HepG2 (cell line): Measurements from ENCODE around the gene VAPB. TPM values are rescaled to one million over a fixed set of nuclear protein-coding genes. Genes with fewer than 3 reads are reported as not detected.

Experiments
- ARID5B ChIP-seq: IDR thresholded peaks from 2 replicates; pipeline ENCODE4 v1.4.0; 2020; ENCODE audit warnings: mild to moderate bottlenecking, missing genetic modification reagents
- GATAD1 ChIP-seq: IDR thresholded peaks from 2 replicates; pipeline ENCODE4 v1.6.1; 2016; ENCODE audit warnings: missing genetic modification reagents, missing compliant biosample characterization
- HHEX ChIP-seq: IDR thresholded peaks from 2 replicates; pipeline ENCODE4 v1.6.1; 2016; ENCODE audit warnings: control low read depth
- HNRNPLL ChIP-seq: fragments of 200-400 bp; formaldehyde crosslinking; IDR thresholded peaks from 2 replicates; pipeline ENCODE4 v1.6.1; 2017; ENCODE audit warnings: mild to moderate bottlenecking, low read depth, low read length; ENCODE audit not compliant: poor library complexity, severe bottlenecking
- IKZF1 ChIP-seq: fragments of 450-650 bp; IDR thresholded peaks from 2 replicates; pipeline ENCODE4 v1.7.1; 2016
- NR2F6 ChIP-seq, 2 experiments: IDR thresholded peaks; 2 replicates each; pipeline ENCODE4 v1.6.1; 2016; ENCODE audit warnings: antibody characterized with exemption in 1 of 2, mild to moderate bottlenecking in 1 of 2
- RXRB ChIP-seq: IDR thresholded peaks from 2 replicates; pipeline ENCODE4 v1.6.1; 2016; ENCODE audit warnings: borderline replicate concordance, missing genetic modification reagents, missing compliant biosample characterization
- SNAI1 ChIP-seq: sonication (generic); formaldehyde crosslinking; IDR thresholded peaks from 2 replicates; pipeline ENCODE4 v1.5.0; 2020; ENCODE audit warnings: mild to moderate bottlenecking, missing genetic modification reagents, borderline replicate concordance
- SOX6 ChIP-seq, 2 experiments: fragments of 450-650 bp in 1 of 2; sonication (generic) in 1 of 2; formaldehyde crosslinking in 1 of 2; IDR thresholded peaks; 2 replicates each; pipeline versions ENCODE4 v1.4.0 to v1.6.1; 2017 to 2020; ENCODE audit warnings: antibody characterized with exemption in 1 of 2, mild to moderate bottlenecking in 1 of 2, missing genetic modification reagents in 1 of 2
- SRSF1 ChIP-seq: fragments of 200-400 bp; formaldehyde crosslinking; optimal IDR thresholded peaks from 2 replicates; pipeline ENCODE3; 2017; ENCODE audit warnings: mild to moderate bottlenecking, low read depth, low read length, moderate library complexity
- TRAFD1 ChIP-seq: sonication (generic); formaldehyde crosslinking; IDR thresholded peaks from 2 replicates; pipeline ENCODE4 v1.5.1; 2020; ENCODE audit warnings: missing genetic modification reagents, mild to moderate bottlenecking, borderline replicate concordance
- ZC3H13 ChIP-seq: sonication (generic); formaldehyde crosslinking; IDR thresholded peaks from 2 replicates; pipeline ENCODE4 v1.8.1; 2023; ENCODE audit warnings: mild to moderate bottlenecking, missing genetic modification reagents, moderate library complexity
- ZMYM4 ChIP-seq: sonication (generic); formaldehyde crosslinking; IDR thresholded peaks from 2 replicates; pipeline ENCODE4 v1.8.1; 2023; ENCODE audit warnings: mild to moderate bottlenecking, missing genetic modification reagents
- ZNF430 ChIP-seq: sonication (generic); formaldehyde crosslinking; IDR thresholded peaks from 2 replicates; pipeline ENCODE4 v1.9.0; 2021; ENCODE audit warnings: mild to moderate bottlenecking, missing genetic modification reagents
- ZNF605 ChIP-seq: sonication (generic); formaldehyde crosslinking; IDR thresholded peaks from 2 replicates; pipeline ENCODE4 v1.8.0; 2022; ENCODE audit warnings: mild to moderate bottlenecking, missing genetic modification reagents
- ZNF616 ChIP-seq: sonication (generic); formaldehyde crosslinking; IDR thresholded peaks from 2 replicates; pipeline ENCODE4 v1.5.0; 2020; ENCODE audit warnings: low read depth, mild to moderate bottlenecking, missing genetic modification reagents
- ZNF850 ChIP-seq: sonication (generic); formaldehyde crosslinking; conservative IDR thresholded peaks from 2 replicates; pipeline ENCODE4 v1.9.0; 2021; ENCODE audit warnings: mild to moderate bottlenecking, missing genetic modification reagents
- polyA plus RNA-seq, 8 experiments: library from polyadenylated mRNA; depleted of rRNA in 3 of 8; stranded (reverse) in 7 of 8; unstranded in 1 of 8; fragments of >200 nt; fragmentation: Illumina TruSeq in 4 of 8; extraction: Trizol in 4 of 8; gene quantifications; 2 replicates each; pipeline versions ENCODE4 v1.2.1 to v1.2.3, GENCODE V29; 2011 to 2016; ENCODE audit warnings: low read depth in 4 of 8, missing spikeins in 1 of 8, mixed read lengths in 1 of 8; ENCODE audit not compliant: insufficient read depth in 1 of 8
- total RNA-seq, 5 experiments: library from RNA; depleted of rRNA; stranded (reverse); fragments of >200 nt; fragmentation: Illumina TruSeq; extraction: Trizol; gene quantifications; 2 replicates each; pipeline ENCODE4 v1.2.3, GENCODE V29; 2016; ENCODE audit warnings: low read depth in 1 of 5
- TF ChIP-seq, protein P1 (sequence below): sonication (generic); formaldehyde crosslinking; IDR thresholded peaks from 2 replicates; pipeline ENCODE4 v1.5.1; 2020; ENCODE audit warnings: mild to moderate bottlenecking, missing genetic modification reagents, borderline replicate concordance
- TF ChIP-seq, protein P2 (sequence below): sonication (generic); formaldehyde crosslinking; IDR thresholded peaks from 2 replicates; pipeline ENCODE4 v1.5.0; 2020; ENCODE audit warnings: missing genetic modification reagents, mild to moderate bottlenecking, borderline replicate concordance

VAPB gene
- total and polyA plus RNA-seq, 2 of the 13 experiments (the other 11 are each of a cell fraction or from before 2014, with no cell fraction given): 18.6 to 48.5 TPM

DNA sequence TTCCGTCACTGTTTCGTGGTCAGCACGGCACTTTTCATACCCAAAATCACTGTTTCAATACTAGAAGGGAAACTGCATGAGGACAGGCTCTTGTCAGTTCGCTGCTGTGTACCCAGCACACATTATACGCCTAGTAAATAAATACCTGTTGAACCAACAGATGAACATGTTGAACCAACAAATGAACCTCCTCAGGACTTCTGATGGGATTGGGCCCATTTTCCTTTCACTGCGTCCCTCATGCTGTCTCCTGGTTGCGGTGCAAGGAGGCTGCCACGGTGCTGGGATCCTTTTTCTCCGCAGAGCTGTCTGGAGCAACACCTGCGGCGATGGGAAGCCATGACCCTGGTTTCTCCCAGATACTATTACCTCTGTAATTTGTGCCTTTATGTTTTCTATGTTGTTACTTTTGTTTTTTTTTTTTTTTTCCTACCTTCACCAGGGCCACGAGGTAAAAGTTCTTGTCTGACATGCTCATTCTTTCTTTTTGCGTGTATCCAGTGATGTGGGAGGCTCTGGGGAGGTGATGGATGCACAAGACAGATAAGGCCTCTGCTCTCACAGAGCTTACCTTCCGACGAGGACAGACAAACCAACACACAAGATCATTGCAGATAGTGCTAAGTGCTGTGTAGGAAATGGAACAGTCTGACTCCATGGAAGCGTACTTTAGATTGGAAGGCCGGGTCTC, 1.1 kb downstream of the VAPB start (continued):
- TF ChIP-seq, protein P1, sequence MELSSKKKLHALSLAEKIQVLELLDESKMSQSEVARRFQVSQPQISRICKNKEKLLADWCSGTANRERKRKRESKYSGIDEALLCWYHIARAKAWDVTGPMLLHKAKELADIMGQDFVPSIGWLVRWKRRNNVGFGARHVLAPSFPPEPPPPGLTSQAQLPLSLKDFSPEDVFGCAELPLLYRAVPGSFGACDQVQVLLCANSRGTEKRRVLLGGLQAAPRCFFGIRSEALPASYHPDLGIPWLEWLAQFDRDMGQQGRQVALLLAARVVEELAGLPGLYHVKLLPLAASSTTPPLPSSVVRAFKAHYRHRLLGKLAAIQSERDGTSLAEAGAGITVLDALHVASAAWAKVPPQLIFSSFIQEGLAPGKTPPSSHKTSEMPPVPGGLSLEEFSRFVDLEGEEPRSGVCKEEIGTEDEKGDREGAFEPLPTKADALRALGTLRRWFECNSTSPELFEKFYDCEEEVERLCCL (CRISPR knock-in tag): 0 out of 2 replicates have a peak, but pooled peaks have one; percentile 55
- TF ChIP-seq TRAFD1 (CRISPR knock-in tag) (peak; percentile 66; the same call in 1 of the 2 replicates), SRSF1 (no peak), RXRB (no peak), ZNF850 (CRISPR knock-in tag) (no peak), IKZF1 (no peak), NR2F6 (IDR thresholded peaks at IDR 0.05) (no peak), NR2F6 (CRISPR knock-in tag; IDR thresholded peaks at IDR 0.05) (0 out of 2 replicates have a peak, but pooled peaks have one; percentile 6), SOX6 (IDR thresholded peaks at IDR 0.05) (no peak), SOX6 (CRISPR knock-in tag; IDR thresholded peaks at IDR 0.05) (no peak), SNAI1 (no peak), HHEX (CRISPR knock-in tag) (no peak), HNRNPLL (no peak), ZNF616 (CRISPR knock-in tag) (no peak), ARID5B (CRISPR knock-in tag) (0 out of 2 replicates have a peak, but pooled peaks have one; percentile 4), GATAD1 (CRISPR knock-in tag) (no peak; the same call in 1 of the 2 replicates), ZC3H13 (peak; percentile 83), ZMYM4 (CRISPR knock-in tag) (no peak), ZNF430 (peak; percentile 32; the same call in 1 of the 2 replicates), ZNF605 (peak; percentile 76; the same call in 1 of the 2 replicates)
- TF ChIP-seq, protein P2, sequence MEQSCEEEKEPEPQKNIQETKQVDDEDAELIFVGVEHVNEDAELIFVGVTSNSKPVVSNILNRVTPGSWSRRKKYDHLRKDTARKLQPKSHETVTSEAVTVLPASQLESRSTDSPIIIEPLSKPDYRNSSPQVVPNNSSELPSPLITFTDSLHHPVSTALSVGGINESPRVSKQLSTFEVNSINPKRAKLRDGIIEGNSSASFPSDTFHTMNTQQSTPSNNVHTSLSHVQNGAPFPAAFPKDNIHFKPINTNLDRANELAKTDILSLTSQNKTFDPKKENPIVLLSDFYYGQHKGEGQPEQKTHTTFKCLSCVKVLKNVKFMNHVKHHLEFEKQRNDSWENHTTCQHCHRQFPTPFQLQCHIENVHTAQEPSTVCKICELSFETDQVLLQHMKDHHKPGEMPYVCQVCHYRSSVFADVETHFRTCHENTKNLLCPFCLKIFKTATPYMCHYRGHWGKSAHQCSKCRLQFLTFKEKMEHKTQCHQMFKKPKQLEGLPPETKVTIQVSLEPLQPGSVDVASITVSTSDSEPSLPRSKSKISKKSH (CRISPR knock-in tag): no peak
